GM03348 (cell line): ENCODE data around the gene MAST1.
"Not testable (repeated sequence)": the region's sequence is repeated elsewhere in the genome, so short reads cannot be mapped to it uniquely, and the experiment has no call there.

Experiments
- DNase-seq: peaks from one replicate; pipeline ENCODE4 v3.0.0; 2012; ENCODE audit warnings: low spot score

MAST1 gene

DNA sequence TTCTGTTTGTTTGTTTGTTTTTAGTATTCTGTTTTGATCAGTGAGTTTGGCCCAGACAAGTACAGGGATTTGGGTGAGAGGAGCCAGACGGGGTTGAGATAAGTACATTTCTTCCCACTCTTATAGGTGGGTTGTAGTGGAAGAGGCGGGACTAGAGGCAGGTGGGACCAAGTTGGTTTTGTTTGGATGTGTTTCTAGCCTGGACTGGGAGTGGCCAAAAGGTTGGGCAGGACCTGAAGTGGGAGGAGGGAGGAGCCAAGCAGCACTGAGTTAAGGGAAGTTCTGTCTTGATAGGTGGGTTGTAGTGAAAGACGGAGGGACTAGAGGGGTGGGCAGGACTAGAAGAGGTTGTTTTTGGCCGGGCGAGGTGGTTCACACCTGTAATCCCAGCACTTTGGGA is 33.9 kb downstream of the MAST1 start:
- DNase-seq: no peak

DNA sequence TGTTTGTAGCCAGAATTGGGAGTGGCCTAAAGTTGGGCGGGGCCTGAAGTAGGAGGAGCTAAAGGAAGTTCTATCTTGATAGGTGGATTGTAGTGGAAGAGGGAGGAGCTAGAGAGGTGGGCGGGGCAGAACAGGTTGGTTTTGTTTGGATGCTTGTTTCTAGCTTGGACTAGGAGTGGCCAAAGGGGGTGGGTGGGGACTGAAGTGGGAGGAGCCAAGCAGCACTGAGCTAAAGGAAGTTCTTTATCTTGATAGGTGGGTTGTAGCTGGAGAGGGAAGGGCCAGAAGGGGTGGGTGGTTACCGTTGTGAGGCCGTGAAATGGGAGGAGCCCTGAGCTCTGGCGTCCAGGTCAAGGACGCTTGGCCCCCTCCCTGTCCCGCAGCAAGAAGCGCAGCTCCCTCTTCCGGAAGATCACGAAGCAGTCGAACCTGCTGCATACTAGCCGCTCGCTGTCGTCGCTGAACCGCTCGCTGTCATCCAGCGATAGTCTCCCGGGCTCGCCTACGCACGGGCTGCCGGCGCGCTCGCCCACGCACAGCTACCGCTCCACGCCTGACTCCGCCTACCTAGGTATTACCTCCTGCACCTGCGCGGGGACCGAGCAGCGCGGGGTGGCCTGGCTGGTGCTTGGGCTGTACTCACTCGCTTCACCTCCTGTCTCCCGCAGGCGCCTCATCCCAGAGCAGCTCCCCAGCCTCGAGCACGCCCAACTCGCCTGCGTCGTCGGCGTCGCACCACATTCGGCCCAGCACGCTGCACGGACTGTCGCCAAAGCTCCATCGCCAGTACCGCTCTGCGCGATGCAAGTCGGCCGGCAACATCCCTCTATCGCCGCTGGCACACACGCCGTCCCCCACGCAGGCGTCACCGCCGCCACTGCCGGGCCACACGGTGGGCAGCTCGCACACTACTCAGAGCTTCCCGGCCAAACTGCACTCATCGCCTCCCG is 34.9 kb downstream of the MAST1 start:
- peak; percentile 43 for DNase-seq

DNA sequence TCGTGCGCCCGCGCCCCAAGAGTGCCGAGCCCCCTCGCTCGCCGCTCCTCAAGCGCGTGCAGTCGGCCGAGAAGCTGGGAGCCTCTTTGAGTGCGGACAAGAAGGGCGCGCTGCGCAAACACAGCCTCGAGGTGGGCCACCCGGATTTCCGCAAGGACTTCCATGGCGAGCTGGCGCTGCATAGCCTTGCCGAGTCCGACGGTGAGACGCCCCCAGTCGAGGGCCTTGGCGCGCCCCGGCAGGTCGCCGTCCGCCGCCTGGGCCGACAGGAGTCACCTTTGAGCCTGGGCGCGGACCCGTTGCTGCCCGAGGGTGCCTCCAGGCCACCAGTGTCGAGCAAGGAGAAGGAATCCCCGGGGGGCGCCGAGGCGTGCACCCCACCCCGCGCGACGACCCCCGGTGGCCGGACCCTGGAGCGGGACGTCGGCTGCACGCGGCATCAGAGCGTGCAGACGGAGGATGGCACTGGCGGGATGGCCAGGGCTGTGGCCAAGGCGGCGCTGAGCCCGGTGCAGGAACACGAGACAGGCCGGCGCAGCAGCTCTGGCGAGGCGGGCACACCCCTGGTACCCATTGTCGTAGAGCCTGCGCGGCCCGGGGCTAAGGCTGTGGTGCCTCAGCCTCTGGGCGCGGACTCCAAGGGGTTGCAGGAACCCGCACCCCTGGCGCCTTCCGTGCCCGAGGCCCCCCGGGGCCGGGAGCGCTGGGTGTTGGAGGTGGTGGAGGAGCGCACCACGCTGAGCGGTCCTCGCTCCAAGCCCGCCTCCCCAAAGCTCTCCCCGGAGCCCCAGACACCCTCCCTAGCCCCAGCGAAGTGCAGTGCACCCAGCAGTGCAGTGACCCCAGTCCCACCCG is 35.8 kb downstream of the MAST1 start:
- no peak for DNase-seq

DNA sequence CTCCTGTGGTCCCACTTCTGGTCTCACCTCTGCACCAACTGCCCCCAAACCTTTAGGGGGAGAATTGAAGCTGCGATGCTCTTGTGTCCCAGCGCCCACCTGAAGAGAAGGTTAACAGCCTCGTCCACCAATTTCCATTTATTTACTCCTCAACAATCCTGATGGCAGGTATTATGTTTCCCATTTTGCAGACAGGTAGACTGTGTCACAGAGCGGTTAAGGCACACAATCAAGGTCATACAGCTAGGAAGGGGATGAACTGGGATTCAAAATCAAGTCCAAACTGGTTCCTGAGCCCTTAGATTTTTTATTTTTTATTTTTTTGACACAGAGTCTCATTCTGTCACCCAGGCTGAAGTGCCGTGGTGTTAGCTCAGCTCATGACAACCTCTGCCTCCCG is 36.8 kb downstream of the MAST1 start:
- no peak for DNase-seq

DNA sequence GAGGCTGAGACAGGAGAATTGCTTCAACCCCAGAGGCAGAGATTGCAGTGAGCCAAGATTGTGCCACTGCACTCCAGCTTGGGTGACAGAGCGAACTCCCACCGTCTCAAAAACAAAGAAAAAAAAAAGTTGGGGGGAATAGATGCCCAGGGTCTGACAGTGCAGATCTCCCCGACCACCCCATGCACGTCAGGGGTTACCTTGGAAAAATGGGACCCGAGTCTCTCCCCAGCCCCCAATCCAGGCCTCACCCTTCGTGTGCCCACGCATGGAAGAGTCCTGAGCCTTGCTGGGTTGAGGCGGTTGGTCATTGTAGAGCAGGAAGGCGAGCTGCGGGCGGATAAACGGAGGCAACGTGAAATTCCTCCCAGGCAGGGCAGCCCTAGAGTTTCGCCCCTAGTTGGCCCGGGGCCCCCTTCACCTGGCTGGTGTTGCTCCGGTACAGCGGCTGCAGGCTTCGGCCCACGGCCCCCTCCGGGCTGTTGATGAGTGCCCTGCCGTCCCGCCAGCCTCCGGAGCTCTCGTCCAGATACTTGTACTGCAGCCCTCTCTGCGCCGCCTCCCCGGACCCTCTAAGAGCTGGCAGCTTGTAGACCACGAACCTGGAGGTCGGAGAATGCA is 42.3 kb downstream of the MAST1 start:
- peak; percentile 50 for DNase-seq

- DNase-seq: peak; percentile 99
These were observed 43.0 kb downstream of the MAST1 start, which contains the start of gene DNASE2 for GRCh38 chr19:12881172-12881808. Gene DNASE2 (minus strand): TSS chr19:12881449. CDS start chr19:12881375, 74 bp downstream.

DNA sequence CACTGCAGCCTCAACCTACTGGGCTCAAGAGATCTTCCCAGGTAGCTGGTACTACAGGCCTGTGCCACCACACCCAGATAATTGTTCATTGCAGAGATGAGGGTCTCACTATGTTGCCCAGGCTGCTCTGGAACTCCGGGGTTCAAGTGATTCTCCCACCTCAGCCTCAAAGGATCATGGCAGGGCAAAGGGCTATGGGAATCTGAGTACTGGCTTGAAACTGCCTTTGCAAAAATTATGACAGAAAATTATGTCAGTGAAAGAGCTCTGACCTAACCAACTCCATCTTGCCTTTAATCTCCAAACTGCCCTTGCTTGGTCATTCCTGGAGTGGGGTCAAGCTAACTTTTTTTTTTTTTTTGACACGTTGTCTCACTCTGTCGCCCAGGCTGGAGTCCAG is 44.3 kb downstream of the MAST1 start:
- no peak for DNase-seq

DNA sequence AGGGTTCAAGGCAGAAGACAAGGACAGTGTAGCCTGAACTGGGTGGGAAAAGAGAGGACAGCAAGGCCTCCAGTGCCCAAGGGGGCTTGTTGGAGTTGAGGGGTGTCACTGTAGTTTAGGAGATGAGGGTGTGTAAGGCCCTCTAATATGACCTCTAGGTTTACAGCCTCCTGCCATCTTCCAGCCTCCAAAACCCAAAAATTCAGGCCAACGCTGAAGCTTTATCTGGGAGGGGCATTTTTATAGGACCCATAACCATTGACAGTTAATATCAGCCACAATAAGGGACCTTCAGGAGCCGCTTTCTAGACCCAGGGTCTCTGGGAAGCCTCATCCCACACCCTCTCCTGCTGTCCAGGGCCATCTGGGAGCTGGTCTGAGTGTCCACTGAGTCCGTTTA is 45.9 kb downstream of the MAST1 start:
- no peak for DNase-seq

- no peak for DNase-seq
These were observed 46.3 kb downstream of the MAST1 start for GRCh38 chr19:12884627-12884925.

DNA sequence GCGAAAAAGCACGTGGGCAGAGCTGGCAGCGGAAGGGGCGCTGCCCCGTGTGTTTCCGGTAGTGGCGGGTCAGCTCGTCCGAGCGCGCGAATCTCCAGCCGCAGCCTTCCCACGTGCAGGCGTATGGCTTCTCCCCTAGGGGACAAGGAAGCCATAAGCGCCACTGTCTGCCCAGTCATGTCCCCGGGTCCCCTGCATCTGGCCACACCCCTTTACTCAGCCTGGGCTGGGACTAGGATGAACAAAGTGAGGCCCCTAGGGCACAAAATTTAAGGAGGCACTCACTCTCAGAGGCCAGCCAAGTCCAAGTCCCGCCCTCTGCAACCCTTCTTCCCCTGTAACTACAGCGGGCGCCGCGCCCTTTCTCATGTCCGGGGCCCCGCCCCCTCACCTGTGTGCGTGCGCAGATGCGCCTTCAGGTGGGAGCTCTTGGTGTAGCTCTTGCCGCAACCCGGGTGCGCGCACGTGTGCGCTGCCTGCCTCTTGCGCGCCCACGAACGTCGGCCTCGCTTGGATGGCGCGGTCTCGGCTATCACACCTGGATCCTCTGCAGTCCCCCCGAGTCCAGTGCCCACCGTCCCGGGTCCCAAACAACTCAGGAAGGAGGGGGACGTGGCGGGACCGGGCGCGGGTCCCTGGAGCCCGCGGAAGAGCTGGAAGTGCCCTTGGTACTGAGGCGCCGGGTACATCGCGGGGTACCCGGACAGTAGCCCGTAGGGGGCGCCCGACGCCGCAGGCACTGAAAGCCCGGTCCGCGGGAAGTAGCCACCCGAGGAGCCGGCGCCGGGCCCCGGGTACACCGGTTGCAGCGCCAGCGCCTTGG is 46.8 kb downstream of the MAST1 start:
- peak; percentile 83 for DNase-seq

GRCh38 chr19:12885749-12886650 is 47.7 kb downstream of the MAST1 start:
- no peak for DNase-seq

- DNase-seq: no peak
These were observed 48.3 kb downstream of the MAST1 start for GRCh38 chr19:12886651-12886968.

DNA sequence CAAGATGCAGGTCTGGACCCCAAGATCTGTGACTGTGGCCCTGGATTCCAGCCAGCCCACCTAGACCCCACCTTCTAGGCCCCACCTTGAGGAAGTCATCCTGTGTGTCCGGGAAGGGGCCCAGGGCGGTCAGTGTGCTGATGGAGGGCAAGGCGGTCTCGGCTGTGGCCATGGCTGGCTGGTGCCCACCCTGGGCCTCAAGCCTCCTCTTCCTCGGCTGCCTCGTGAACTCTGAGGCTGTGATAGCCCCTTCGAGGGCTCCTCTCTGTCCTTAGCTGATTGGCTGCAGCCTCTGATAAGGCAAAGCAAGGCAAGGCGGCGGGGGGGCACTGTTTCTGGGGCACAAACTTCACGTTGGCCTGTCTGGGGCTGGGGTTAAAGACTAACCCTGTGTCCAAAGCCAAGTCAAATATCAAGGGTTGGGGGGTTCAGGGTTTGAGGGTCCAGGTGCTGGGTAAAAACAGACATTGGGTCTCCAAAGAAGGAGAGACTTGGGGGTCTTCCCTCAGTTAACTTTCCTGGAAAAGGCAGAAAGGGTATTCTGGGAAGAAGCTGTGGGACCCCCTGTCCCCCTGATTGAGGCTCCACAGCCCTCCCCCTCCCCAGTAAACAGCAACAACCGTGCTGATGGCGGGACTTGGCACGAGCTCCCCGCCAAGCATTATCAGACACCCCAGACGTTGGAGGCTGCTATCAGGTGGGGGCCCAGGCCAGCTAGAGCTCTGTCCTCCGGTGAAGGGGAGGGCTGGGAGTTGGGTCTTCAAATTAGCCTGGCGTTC is 48.8 kb downstream of the MAST1 start, which contains the start of gene KLF1:
Gene KLF1 (minus strand): TSS at position 233 of the 779 bp plus-strand sequence. CDS start 61 bp downstream, at position 172.
- DNase-seq: no peak

DNA sequence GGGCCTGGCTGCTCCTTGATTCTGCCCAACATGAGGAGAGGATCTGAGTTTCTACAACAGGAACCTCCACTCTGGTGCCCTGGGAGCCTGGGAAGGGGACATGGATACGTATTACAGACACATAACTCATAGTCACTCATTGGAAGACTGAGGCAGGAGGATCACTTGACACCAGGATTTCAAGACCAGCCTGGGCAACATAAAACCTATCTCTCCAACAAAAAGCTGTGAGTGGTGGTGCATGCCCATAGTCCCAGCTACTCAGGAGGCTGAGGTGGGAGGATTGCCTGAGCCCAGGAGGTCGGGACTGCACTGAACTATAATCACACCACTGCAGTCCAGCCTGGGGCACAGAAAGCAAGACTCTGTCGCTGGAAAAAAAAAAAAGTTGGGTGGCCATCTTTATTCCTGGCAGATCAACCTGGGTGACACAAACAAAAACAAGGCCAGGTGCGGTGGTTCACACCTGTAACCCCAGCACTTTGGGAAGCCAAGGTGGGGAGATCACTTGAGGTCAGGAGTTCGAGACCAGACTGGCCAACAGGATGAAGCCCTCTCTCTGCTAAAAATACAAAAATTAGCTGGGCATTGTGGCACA is 49.8 kb downstream of the MAST1 start:
- no peak for DNase-seq

DNA sequence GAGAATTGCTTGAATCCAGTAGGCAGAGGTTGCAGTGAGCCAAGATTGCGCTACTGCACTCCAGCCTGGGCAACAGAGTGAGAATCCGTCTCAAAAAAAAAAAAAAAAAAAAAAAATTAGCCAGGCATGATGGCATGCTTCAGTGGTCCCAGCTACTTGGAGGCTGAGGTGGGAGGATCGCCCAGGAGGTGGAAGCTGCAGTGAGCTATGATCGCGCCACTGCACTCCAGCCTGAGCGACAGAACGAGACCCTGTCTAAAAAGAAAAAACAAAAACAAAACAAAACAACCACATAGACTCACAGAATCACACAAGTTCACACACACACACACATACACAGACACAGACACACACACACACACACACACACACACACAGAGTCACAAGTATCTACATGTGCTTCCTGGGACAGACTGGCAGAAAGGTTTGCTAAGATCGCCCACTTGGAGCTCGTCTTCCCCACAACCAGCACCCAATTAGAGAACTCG is 52.0 kb downstream of the MAST1 start:
- not testable (repeated sequence) for DNase-seq

DNA sequence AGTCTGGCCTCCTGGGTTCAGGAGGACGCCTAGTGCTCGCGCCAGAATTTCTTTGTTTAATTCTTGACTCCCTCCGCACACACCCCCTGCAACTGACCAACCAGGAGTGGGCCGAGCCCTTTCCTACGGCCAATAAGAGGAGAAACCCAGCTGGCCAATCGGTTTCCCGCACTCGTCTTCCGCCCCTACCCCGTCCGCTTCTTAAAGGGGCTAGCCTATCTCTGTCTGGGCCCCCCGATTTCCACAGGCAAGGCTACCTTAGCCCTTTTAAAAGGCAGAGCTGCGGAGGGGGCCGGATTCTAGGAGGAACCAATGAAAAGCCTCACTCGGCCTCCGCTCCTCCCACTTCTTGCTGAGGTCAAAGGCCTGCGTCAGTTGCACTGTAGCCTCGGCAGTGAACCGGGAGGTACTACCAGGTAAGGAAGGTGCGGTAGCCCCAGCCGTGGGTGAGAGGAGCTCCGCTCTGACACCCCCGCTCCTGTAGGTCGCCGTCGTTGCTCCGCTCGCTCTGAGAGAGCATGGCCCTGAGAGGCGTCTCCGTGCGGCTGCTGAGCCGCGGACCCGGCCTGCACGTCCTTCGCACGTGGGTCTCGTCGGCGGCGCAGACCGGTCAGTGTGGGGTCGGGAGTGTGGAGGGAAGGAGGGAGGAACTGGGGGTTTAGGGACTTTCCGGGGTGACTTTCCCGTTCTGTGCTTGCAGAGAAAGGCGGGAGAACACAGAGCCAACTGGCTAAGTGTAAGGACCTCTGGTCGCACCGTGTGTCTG is 52.7 kb downstream of the MAST1 start, which contains the start of gene GCDH:
Gene GCDH (plus strand): TSS at position 374 of the 766 bp plus-strand sequence. CDS start 145 bp downstream, at position 519.
- DNase-seq: peak; percentile 98

DNA sequence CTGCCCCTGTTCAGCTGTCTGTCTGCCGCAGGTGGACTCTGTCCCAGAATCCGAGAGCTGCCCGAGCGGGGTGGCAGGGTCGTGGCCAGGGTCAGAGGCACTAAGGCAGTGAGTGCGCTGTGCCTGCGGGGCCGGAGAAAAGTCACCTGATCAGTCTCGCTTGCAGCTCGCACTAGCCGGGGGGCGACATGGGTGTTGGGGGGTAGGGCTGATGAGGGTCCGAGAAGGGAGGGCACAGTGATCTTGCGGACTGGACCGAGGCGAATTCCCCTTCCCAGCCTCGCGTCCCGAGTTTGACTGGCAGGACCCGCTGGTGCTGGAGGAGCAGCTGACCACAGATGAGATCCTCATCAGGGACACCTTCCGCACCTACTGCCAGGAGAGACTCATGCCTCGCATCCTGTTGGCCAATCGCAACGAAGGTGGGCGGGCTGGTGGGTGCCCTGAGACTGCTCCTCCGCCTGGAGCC is 53.3 kb downstream of the MAST1 start:
- no peak for DNase-seq

DNA sequence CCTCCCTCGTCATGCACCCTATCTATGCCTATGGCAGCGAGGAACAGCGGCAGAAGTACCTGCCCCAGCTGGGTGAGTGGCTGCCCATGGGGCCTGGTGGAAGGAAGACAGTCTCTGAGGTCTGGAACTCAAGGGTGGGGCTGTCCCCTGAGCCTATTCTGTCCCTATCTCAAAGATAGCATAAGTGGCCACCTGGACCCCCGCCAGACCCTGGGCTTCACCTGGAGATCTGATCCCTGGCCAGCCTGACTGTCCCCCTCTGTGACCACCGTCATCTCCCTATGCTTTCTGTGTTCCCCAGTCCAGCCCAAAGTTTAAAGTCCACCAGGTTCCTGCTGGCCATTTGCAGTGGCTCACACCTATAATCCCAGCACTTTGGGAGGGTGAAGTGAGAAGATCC is 55.3 kb downstream of the MAST1 start:
- DNase-seq: no peak
